Measurements from ENCODE around the gene LRMDA.

Gene LRMDA

DNA sequence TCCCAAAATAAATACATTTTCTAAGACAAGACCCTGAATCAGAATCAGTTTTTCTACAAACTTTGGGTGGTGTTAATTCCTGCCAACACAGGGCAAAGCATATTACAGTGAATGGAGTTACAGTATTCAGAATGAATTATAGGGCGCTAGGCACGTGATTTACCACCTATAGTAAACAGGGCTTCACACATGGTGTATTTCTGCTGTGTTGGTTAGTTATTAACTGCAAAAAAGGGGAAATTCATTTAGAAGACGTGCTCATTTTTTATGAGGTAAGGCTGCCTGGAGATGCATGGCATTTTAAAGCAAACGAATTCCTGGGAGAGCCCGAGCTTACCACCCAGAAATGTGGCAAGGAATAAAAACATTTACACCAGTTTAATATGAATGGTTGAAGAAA lies 393.8 kb downstream of the LRMDA start:
- Histone ChIP-seq H3K4me3 (ENCODE audit: low read length) (no peak overlapping the region), H3K36me3 (replicated peaks; ENCODE audit: low read depth, low read length) (no peaks in the 10 kb centered on the region), H3K27me3 (ENCODE audit: low read depth, low read length) (no peaks in the 10 kb centered on the region), H3K9ac (ENCODE audit: low read length) (no peak overlapping the region), H3K9me3 (ENCODE audit: insufficient read depth, low read length) (no peaks in the 10 kb centered on the region), H2AFZ (ENCODE audit: low read depth, low read length) (no peak overlapping the region), H3K27ac (ENCODE audit: low read length) (no peak overlapping the region), H3K79me2 (ENCODE audit: low read length) (no peaks in the 10 kb centered on the region), H3K4me1 (ENCODE audit: low read length) (no peaks in the 10 kb centered on the region), H4K20me1 (ENCODE audit: insufficient read depth, low read length) (no peaks in the 10 kb centered on the region), H3K4me2 (ENCODE audit: low read length) (no peak overlapping the region)
- TF ChIP-seq, protein P1, sequence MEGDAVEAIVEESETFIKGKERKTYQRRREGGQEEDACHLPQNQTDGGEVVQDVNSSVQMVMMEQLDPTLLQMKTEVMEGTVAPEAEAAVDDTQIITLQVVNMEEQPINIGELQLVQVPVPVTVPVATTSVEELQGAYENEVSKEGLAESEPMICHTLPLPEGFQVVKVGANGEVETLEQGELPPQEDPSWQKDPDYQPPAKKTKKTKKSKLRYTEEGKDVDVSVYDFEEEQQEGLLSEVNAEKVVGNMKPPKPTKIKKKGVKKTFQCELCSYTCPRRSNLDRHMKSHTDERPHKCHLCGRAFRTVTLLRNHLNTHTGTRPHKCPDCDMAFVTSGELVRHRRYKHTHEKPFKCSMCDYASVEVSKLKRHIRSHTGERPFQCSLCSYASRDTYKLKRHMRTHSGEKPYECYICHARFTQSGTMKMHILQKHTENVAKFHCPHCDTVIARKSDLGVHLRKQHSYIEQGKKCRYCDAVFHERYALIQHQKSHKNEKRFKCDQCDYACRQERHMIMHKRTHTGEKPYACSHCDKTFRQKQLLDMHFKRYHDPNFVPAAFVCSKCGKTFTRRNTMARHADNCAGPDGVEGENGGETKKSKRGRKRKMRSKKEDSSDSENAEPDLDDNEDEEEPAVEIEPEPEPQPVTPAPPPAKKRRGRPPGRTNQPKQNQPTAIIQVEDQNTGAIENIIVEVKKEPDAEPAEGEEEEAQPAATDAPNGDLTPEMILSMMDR (IDR thresholded peaks at IDR 0.05; ENCODE audit: low read depth, low read length), result no peak
- TF ChIP-seq EZH2phosphoT487 (IDR thresholded peaks at IDR 0.05; ENCODE audit: low read depth), result no peak

DNA sequence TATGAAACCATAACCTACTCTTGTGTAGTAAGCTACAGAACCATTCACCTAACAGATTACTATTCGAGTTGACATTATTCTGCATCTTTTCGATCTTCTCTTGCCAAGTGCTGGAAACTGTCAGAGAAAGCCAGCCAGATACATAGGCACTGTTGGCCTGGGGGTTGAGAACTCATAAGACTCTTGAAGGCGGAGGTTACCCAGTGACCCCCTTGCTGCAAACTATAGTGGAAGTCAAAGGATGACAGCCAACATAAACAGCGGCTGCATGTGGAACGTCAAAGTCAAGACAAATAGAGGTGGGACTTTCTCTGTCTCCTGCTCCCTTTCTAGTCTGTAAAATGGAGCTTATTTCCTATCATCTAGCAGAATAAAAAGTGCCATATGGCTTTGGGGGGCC lies 394.2 kb downstream of the LRMDA start:
- H3K4me3 ChIP-seq (ENCODE audit: low read length), result no peak overlapping the region
- no peaks in the 10 kb centered on the region for H3K27me3 ChIP-seq (ENCODE audit: low read depth, low read length)
- no peaks in the 10 kb centered on the region for H4K20me1 ChIP-seq (ENCODE audit: insufficient read depth, low read length)
- no peak overlapping the region for H3K4me2 ChIP-seq (ENCODE audit: low read length)
- H3K27ac ChIP-seq (ENCODE audit: low read length), result no peak overlapping the region
- no peaks in the 10 kb centered on the region for H3K4me1 ChIP-seq (ENCODE audit: low read length)
- no peak overlapping the region for H2AFZ ChIP-seq (ENCODE audit: low read depth, low read length)
- no peaks in the 10 kb centered on the region for H3K9me3 ChIP-seq (ENCODE audit: insufficient read depth, low read length)
- H3K36me3 ChIP-seq (replicated peaks; ENCODE audit: low read depth, low read length), result no peaks in the 10 kb centered on the region
- no peaks in the 10 kb centered on the region for H3K79me2 ChIP-seq (ENCODE audit: low read length)
- H3K9ac ChIP-seq (ENCODE audit: low read length), result no peak overlapping the region
- TF ChIP-seq, protein P1 (IDR thresholded peaks at IDR 0.05; ENCODE audit: low read depth, low read length), result no peak
- TF ChIP-seq EZH2phosphoT487 (IDR thresholded peaks at IDR 0.05; ENCODE audit: low read depth), result no peak

DNA sequence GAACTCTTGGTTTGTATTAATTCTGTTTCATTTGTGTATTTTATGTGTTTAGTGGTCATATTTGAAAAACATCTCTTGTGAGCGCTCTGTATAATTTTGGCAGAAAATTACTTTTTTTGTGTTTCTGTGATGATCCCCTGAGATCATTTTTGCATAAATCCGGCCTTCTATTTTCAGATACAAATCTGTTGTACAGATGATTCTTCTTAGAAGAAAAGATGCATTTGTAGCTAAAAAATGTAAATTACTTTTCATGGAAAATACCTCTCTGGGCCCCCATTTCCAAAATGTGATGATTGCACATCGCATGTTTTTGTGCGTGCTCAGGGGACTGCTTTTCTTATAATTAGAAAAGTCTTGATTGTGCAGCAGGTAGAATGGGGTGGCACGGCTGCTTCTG lies 395.4 kb downstream of the LRMDA start:
- Histone ChIP-seq H3K9ac (ENCODE audit: low read length) (no peak overlapping the region), H4K20me1 (ENCODE audit: insufficient read depth, low read length) (no peaks in the 10 kb centered on the region), H3K4me3 (ENCODE audit: low read length) (no peak overlapping the region), H3K27me3 (ENCODE audit: low read depth, low read length) (no peaks in the 10 kb centered on the region), H3K79me2 (ENCODE audit: low read length) (no peaks in the 10 kb centered on the region), H3K4me1 (ENCODE audit: low read length) (no peaks in the 10 kb centered on the region), H3K36me3 (replicated peaks; ENCODE audit: low read depth, low read length) (no peaks in the 10 kb centered on the region), H3K9me3 (ENCODE audit: insufficient read depth, low read length) (no peaks in the 10 kb centered on the region), H3K4me2 (ENCODE audit: low read length) (no peak overlapping the region), H2AFZ (ENCODE audit: low read depth, low read length) (no peak overlapping the region), H3K27ac (ENCODE audit: low read length) (no peak overlapping the region)
- TF ChIP-seq, protein P1 (IDR thresholded peaks at IDR 0.05; ENCODE audit: low read depth, low read length), result no peak
- TF ChIP-seq EZH2phosphoT487 (IDR thresholded peaks at IDR 0.05; ENCODE audit: low read depth), result no peak

DNA sequence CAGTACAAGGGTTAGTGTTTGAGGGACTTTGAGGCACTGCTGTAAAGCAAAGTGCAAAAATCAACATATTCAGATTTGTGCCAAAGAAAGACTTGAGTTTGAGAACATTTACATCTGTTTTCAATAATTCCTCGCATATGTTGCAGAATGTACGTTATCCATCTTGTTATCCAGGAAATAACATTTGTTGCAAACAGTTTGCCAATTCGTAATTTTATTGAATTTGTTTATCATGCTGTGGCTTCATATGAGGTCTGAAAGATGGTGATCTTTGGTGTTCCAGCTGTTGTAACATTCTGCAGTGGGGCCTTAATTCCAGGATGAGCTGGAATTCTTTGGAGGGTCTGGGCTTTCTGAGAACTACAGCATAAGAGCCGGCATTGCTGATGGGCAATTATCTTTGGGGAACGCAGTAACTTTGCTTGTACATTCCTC lies 396.2 kb downstream of the LRMDA start:
- no peak overlapping the region for H3K4me2 ChIP-seq (ENCODE audit: low read length)
- H3K4me1 ChIP-seq (ENCODE audit: low read length), result no peaks in the 10 kb centered on the region
- H3K9me3 ChIP-seq (ENCODE audit: insufficient read depth, low read length), result no peaks in the 10 kb centered on the region
- H4K20me1 ChIP-seq (ENCODE audit: insufficient read depth, low read length), result no peaks in the 10 kb centered on the region
- no peak overlapping the region for H2AFZ ChIP-seq (ENCODE audit: low read depth, low read length)
- TF ChIP-seq, protein P1 (IDR thresholded peaks at IDR 0.05; ENCODE audit: low read depth, low read length), result no peak
- TF ChIP-seq EZH2phosphoT487 (IDR thresholded peaks at IDR 0.05; ENCODE audit: low read depth), result no peak
- no peak overlapping the region for H3K9ac ChIP-seq (ENCODE audit: low read length)
- H3K36me3 ChIP-seq (replicated peaks; ENCODE audit: low read depth, low read length), result no peaks in the 10 kb centered on the region
- H3K4me3 ChIP-seq (ENCODE audit: low read length), result no peak overlapping the region
- H3K79me2 ChIP-seq (ENCODE audit: low read length), result no peaks in the 10 kb centered on the region
- no peak overlapping the region for H3K27ac ChIP-seq (ENCODE audit: low read length)
- no peaks in the 10 kb centered on the region for H3K27me3 ChIP-seq (ENCODE audit: low read depth, low read length)

Measured in OCI-LY3 (cell line).